NB4 (cell line): ENCODE results near the gene EMC8.

Experiments used
- DNase-seq: peaks from one replicate; pipeline ENCODE4 v3.0.0; 2010; ENCODE audit warnings: low read depth
- H3K4me3 ChIP-seq: one replicate; pipeline ENCODE4 v1.5.1; 2011; ENCODE audit warnings: mild to moderate bottlenecking, low read depth, low read length, moderate library complexity
- MYC ChIP-seq: IDR thresholded peaks from 2 replicates; pipeline ENCODE4 v1.6.1; 2011; ENCODE audit warnings: low read depth, low read length
- POLR2A ChIP-seq: IDR thresholded peaks from 2 replicates; pipeline ENCODE4 v1.6.1; 2011; ENCODE audit warnings: mild to moderate bottlenecking; ENCODE audit not compliant: insufficient read length; ENCODE audit errors: extremely low read depth
- TF ChIP-seq, protein P1 (sequence below): IDR thresholded peaks from one replicate; pipeline ENCODE4 v1.5.1; 2012; ENCODE audit warnings: low read depth, low read length
- TF ChIP-seq, protein P2 (sequence below): IDR thresholded peaks from 2 replicates; pipeline ENCODE4 v1.6.1; 2011; ENCODE audit warnings: low read depth, low read length

Gene EMC8

DNA sequence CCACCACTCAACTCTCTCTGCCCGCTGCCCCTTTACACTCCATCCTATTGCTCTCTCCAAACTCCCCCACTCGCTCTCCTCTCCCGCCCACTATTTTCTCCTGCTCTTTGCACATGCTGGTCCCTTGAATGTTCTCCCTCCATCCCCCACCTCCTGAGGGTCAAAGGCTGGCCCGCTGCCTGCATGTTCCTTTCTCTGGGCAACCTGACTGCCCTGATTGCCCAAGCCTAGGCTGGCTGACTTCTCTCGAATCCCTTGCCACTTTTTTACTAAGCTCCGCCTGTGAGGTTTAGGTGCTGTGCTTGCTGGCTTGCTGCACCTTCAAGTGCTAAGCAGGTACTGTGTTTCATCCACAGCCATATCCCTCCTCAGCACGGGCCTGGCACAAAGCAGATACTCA is 2.7 kb downstream of the EMC8 start:
- no peak overlapping the region for H3K4me3 ChIP-seq
- TF ChIP-seq, protein P1, sequence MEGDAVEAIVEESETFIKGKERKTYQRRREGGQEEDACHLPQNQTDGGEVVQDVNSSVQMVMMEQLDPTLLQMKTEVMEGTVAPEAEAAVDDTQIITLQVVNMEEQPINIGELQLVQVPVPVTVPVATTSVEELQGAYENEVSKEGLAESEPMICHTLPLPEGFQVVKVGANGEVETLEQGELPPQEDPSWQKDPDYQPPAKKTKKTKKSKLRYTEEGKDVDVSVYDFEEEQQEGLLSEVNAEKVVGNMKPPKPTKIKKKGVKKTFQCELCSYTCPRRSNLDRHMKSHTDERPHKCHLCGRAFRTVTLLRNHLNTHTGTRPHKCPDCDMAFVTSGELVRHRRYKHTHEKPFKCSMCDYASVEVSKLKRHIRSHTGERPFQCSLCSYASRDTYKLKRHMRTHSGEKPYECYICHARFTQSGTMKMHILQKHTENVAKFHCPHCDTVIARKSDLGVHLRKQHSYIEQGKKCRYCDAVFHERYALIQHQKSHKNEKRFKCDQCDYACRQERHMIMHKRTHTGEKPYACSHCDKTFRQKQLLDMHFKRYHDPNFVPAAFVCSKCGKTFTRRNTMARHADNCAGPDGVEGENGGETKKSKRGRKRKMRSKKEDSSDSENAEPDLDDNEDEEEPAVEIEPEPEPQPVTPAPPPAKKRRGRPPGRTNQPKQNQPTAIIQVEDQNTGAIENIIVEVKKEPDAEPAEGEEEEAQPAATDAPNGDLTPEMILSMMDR: no peak
- TF ChIP-seq, protein P2, sequence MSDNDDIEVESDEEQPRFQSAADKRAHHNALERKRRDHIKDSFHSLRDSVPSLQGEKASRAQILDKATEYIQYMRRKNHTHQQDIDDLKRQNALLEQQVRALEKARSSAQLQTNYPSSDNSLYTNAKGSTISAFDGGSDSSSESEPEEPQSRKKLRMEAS: no peak
- no peak for TF ChIP-seq POLR2A
- TF ChIP-seq MYC: no peak
- DNase-seq: no peak

DNA sequence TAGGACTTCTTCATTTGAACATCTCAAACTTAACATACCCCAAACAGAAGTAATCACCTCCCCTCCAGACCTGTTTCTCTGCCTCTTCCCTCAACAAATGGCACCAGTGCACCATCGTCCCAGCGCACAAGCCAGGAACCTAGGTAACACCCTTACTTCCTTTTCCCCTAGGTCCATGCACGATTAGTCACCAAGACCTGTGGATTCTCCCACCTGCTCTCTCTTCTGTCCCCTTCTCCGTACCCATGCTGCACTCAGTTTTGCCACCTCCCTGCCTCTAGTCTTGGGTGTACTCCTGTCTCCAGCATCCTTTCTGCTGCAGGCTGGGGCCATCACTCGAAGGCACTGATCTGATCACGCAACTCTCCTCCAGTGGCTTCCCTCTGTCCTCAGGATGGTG is 3.2 kb downstream of the EMC8 start:
- no peak for DNase-seq
- no peak overlapping the region for H3K4me3 ChIP-seq
- TF ChIP-seq, protein P1: no peak

DNA sequence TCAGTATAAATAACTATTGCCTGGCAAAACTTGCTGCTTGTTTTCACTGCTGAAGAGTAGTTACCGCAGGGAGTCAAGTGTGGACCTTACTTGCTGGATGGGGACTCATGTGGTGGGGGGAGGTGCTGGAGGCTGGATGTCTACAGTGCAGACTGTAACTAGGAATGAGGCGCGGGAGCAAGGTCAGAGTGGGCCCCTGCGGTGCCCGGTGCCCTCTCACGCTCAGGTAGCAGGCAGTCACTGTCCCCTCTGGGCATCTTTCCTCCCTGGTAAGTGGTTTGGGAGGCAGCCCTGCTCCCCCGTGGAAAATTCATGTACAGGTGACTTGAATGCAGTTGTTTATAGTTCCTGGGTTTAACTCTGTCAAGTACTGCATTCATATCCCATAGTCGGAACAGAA is 4.6 kb downstream of the EMC8 start:
- no peak for DNase-seq
- TF ChIP-seq, protein P1: no peak
- TF ChIP-seq POLR2A (no peak), MYC (no peak)
- TF ChIP-seq, protein P2: no peak
- no peak overlapping the region for H3K4me3 ChIP-seq

DNA sequence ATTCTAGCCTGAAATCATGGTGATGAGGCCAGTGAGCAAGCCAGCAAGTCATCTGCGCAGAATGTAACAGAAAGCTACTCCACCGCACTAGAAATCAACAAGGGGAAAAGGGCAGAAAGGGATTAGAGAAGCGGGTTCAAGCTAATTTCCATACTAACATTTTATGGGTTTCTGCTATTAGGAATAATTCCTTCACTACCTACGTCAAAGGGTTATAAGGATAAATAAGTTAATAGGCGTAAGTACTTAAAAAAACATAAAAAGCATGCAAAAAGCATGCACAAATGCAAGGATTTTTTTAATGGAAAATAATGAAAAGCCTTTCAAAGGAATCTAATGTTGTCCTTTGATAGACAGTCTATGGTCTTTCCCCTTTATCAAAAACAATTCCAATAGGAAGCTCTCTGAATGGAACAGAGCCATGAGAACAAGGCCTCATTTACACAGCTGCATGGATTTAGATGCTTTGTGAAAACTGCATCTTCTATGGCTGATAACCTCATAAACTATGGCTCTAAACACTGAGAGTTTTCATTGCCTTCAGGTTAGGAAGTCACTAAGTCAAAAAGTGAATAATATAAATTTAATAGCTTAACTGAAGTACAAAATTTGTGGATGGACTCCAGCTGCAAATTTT is 5.6 kb downstream of the EMC8 start:
- no peak overlapping the region for H3K4me3 ChIP-seq
- no peak for DNase-seq
- TF ChIP-seq, protein P2: no peak
- TF ChIP-seq MYC: no peak
- TF ChIP-seq POLR2A: no peak
- TF ChIP-seq, protein P1: no peak

DNA sequence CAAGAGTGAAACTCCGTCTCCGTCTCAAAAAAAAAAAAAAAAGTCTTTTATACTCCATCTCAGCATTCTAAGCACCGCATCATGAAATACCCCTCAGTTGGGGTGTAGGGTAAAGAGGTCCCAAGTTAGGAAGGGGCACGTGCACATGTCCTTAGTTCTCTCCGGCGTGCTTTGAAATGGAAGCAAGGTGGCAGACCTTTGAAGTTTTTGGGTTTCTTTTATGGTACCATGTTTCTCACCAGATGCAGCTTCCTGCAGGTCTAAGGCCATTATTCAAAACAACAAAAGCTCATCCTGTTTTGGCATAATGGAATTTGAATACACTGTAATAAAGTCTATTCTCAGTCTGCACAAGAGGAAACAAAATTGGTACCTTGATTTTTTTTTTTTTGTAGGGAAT is 9.6 kb downstream of the EMC8 start:
- DNase-seq: no peak
- H3K4me3 ChIP-seq: no peak overlapping the region
- no peak for TF ChIP-seq MYC
- TF ChIP-seq, protein P1: no peak
- TF ChIP-seq, protein P2: no peak

DNA sequence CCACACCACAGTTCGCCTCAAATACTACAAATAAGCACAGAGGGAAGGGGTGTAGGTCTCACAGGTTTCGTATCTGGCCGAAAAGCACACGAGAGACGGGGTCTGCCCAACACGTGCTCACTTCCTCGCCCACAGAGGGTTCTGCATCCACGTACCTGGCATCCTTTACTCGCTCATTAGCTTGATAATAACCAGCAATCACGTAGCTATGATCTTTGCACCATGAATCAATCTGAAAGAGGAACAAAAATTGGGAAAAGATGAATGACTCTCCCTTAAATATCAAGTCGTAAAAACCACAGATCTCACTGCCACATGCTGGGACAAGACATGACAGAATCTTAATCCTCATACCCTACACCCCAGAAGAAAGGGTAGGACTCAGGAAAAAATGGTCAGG is 10.5 kb downstream of the EMC8 start:
- TF ChIP-seq, protein P2: no peak
- TF ChIP-seq, protein P1: no peak
- TF ChIP-seq POLR2A (no peak), MYC (no peak)
- no peak for DNase-seq
- H3K4me3 ChIP-seq: no peak overlapping the region
